Progenitor cell of endocrine pancreas (in vitro differentiated cells): ENCODE results near the gene TMEM245. TPM values are rescaled to one million over a fixed set of nuclear protein-coding genes. Genes with fewer than 3 reads are reported as not detected.

ENCODE experiments used
- DNase-seq: peaks from one replicate; pipeline ENCODE4 v3.0.0; 2021; ENCODE audit warnings: low spot score; ENCODE audit not compliant: unreplicated experiment
- H3K27ac Mint-ChIP-seq: 2 replicates; pipeline ENCODE4 v1.8.0; 2021; ENCODE audit warnings: mild to moderate bottlenecking, moderate library complexity, mixed read lengths
- H3K27me3 Mint-ChIP-seq: 2 replicates; pipeline ENCODE4 v1.8.0; 2021; ENCODE audit warnings: mixed read lengths
- H3K36me3 Mint-ChIP-seq: 2 replicates; pipeline ENCODE4 v1.8.0; 2022; ENCODE audit warnings: mixed read lengths; ENCODE audit not compliant: insufficient read depth
- H3K4me1 Mint-ChIP-seq: 2 replicates; pipeline ENCODE4 v1.8.0; 2021; ENCODE audit warnings: low read depth, mixed read lengths
- H3K4me3 Mint-ChIP-seq: 2 replicates; pipeline ENCODE4 v1.8.0; 2021; ENCODE audit warnings: low read depth, mild to moderate bottlenecking, moderate library complexity, mixed read lengths
- H3K9me3 Mint-ChIP-seq: 2 replicates; pipeline ENCODE4 v1.8.0; 2021; ENCODE audit warnings: low read depth, mixed read lengths
- total RNA-seq: library from RNA; stranded (reverse); gene quantifications from 2 replicates; pipeline ENCODE4 v1.2.1, GENCODE V29; 2021
- TF ChIP-seq, protein P1 (sequence below): fragments of 200-600 bp; sonication (generic); IDR thresholded peaks from one replicate; pipeline ENCODE4 v1.5.0; 2021; ENCODE audit warnings: antibody characterized with exemption, mild to moderate bottlenecking; ENCODE audit not compliant: unreplicated experiment

Gene TMEM245
- total RNA-seq, 1 donor from 2014 or later: 57.2 TPM

DNA sequence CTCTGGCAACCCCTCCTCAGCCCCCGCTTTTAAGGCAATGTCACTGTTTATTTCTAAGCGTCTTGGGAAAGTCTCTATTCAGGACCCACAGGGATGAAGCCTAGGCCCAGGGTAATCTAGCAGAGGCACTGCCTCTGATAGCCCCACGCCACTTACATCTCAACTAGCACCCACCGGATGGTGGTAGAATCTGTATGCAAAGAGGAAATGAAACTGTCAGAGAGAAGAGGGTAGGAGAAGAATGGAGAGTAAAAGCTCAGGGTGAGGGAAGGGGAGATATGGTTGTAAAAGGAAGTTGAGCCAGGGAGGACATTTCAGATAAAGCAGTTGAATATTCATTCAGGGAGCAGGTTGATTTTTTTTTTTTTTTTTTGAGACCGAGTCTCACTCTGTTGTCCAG, 44.3 kb upstream of the TMEM245 start:
- TF ChIP-seq, protein P1, sequence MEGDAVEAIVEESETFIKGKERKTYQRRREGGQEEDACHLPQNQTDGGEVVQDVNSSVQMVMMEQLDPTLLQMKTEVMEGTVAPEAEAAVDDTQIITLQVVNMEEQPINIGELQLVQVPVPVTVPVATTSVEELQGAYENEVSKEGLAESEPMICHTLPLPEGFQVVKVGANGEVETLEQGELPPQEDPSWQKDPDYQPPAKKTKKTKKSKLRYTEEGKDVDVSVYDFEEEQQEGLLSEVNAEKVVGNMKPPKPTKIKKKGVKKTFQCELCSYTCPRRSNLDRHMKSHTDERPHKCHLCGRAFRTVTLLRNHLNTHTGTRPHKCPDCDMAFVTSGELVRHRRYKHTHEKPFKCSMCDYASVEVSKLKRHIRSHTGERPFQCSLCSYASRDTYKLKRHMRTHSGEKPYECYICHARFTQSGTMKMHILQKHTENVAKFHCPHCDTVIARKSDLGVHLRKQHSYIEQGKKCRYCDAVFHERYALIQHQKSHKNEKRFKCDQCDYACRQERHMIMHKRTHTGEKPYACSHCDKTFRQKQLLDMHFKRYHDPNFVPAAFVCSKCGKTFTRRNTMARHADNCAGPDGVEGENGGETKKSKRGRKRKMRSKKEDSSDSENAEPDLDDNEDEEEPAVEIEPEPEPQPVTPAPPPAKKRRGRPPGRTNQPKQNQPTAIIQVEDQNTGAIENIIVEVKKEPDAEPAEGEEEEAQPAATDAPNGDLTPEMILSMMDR: no peak
- Mint-ChIP-seq H3K27ac (no peak overlapping the region), H3K36me3 (peaks cover 1% of the 10 kb centered on the region), H3K9me3 (no peaks in the 10 kb centered on the region), H3K4me3 (no peak overlapping the region), H3K4me1 (peaks cover 4% of the 10 kb centered on the region), H3K27me3 (peaks cover 35% of the 10 kb centered on the region)
- DNase-seq: no peak

DNA sequence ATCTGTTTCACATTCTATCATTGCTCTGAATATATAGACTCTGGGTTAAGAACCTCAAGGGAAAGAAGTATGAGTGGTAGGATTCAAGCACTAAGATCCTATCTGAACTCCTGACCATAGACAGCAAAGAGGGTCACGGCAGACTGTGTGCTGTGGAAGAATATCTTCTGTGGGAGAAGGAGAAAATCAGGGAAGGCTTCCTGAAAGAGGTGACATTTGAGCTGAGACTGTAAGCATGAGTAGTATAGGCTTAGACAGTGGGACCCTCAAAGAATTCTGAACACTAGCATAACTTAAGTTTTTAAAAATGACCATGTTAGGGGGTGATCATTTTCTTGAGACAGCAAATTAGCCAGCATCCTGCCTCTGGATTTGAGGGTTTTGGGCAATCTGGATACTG, 43.4 kb upstream of the TMEM245 start:
- Mint-ChIP-seq H3K4me3 (no peak overlapping the region), H3K9me3 (no peaks in the 10 kb centered on the region), H3K36me3 (peaks cover 1% of the 10 kb centered on the region), H3K27ac (no peak overlapping the region), H3K27me3 (peaks cover 35% of the 10 kb centered on the region), H3K4me1 (peaks cover 4% of the 10 kb centered on the region)
- TF ChIP-seq, protein P1: no peak
- no peak for DNase-seq

DNA sequence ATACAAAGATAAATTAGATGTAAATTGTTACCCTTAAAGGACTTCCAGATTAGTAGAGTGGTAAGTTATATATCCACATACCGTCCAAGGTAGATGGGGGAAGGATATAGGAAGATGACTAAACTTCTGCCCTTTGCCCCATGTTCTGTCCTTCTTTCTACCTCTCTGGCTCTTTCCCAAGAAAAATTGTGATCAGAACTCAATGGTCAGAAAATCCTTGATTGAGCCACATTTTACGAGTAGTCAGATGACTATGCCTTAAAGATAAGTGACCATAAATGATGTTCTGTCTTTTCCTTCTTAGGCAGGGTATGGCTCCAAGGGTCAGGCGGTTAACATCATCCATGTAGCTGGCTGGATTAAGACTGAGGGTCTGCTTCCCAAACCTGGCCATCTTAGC, 42.9 kb upstream of the TMEM245 start:
- no peak for DNase-seq
- Mint-ChIP-seq H3K4me3 (no peak overlapping the region), H3K27me3 (peaks cover 35% of the 10 kb centered on the region), H3K27ac (no peak overlapping the region), H3K9me3 (no peaks in the 10 kb centered on the region), H3K36me3 (peaks cover 1% of the 10 kb centered on the region), H3K4me1 (peaks cover 2% of the 10 kb centered on the region)
- TF ChIP-seq, protein P1: no peak

DNA sequence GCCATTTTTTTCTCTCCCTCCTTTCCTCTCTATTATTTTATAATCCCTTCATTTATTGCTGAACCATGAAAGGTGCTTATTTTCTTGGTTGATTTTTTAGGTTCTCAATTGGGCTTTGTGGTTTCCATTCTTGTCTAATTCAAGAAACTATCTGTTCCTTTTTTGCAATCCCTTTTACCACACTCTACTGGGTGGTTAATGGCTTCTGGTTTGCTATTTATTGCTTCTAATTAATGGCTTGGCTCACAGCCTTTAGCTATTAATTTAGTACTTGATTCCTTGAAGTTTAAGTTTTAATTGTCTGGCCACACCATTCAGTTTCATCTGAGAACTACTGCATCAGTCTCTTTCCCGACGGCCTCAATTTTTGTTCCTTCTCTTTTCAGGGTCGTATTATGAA, 41.7 kb upstream of the TMEM245 start:
- TF ChIP-seq, protein P1: no peak
- no peaks in the 10 kb centered on the region for H3K9me3 Mint-ChIP-seq
- H3K4me3 Mint-ChIP-seq: no peak overlapping the region
- DNase-seq: no peak
- peaks cover 1% of the 10 kb centered on the region for H3K36me3 Mint-ChIP-seq
- H3K27me3 Mint-ChIP-seq: peaks cover 31% of the 10 kb centered on the region
- H3K27ac Mint-ChIP-seq: no peak overlapping the region
- no peaks in the 10 kb centered on the region for H3K4me1 Mint-ChIP-seq

DNA sequence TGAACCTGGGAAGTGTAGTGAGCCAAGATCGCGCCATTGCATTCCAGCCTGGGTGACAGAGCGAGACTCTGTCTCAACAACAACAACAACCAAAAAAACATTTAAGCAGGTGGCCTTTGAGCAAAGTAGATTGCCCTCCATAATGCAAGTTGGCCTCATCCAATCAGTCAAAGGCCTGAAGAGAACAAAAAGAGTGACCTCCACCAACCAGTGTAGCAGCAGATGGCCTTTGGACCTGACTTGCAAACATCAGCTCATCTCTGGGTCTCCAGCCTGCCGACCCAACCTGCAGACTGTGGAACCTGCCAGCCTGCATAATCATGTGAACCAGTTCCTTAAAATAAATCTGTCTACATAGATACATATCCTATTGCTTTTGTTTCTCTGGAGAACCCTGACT, 39.8 kb upstream of the TMEM245 start:
- no peak for DNase-seq
- Mint-ChIP-seq H3K36me3 (peaks cover 1% of the 10 kb centered on the region), H3K4me1 (no peaks in the 10 kb centered on the region), H3K27ac (no peak overlapping the region), H3K9me3 (no peaks in the 10 kb centered on the region), H3K27me3 (peaks cover 13% of the 10 kb centered on the region), H3K4me3 (no peak overlapping the region)
- TF ChIP-seq, protein P1: no peak
